Bronchial epithelial cell (primary cell): ENCODE results near the gene DGKD. TPM values are rescaled to one million over a fixed set of nuclear protein-coding genes. Genes with fewer than 3 reads are reported as not detected.

ENCODE experiments used
- DNase-seq: peaks from one replicate; pipeline ENCODE4 v3.0.0-alpha.2; 2010; ENCODE audit warnings: low read depth
- FAIRE-seq: peaks from 2 replicates; lab custom pipeline; 2011; peaks lifted over from hg19 to GRCh38; lab: Jason Lieb, UNC
- H3K27me3 ChIP-seq: 2 replicates; pipeline ENCODE4 v1.5.1; 2011; ENCODE audit warnings: low read length; ENCODE audit not compliant: control insufficient read depth, insufficient read depth
- H3K36me3 ChIP-seq: 2 replicates; pipeline ENCODE4 v1.5.1; 2011; ENCODE audit warnings: low read length; ENCODE audit not compliant: control insufficient read depth, insufficient read depth
- H3K4me3 ChIP-seq: 2 replicates; pipeline ENCODE4 v1.5.1; 2011; ENCODE audit warnings: mild to moderate bottlenecking, low read depth, low read length, control low read depth
- CTCF ChIP-seq: IDR thresholded peaks from 2 replicates; pipeline ENCODE4 v1.5.1; 2011; ENCODE audit warnings: mild to moderate bottlenecking, moderate library complexity, low read length, control low read depth, inconsistent platforms; ENCODE audit not compliant: insufficient read depth, severe bottlenecking
- total RNA-seq: library from RNA; depleted of rRNA; stranded (reverse); fragments of >200 nt; gene quantifications from 2 replicates; pipeline ENCODE4 v1.2.1, GENCODE V29; 2014

Gene DGKD
- total RNA-seq, 1 donor from 2014 or later = 14.5 TPM

DNA sequence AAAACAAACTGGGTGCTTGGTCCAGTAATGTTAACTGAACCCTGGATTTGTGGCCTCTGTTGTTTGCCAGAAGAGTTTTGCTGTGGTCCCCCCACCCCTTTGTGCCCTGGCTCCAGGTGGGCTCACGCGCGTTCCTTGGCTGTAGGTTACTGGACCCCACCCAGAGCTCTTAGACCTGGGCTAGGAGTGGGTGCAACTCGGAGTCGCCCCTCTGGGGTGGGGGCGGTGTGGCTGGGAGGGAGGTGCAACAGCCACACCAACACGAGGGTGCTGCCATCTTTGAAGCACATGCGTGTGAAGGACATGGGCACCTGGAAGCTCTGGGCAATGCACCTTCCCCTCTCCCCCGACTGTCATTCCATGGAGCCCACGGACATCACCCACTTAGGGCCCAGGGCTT, 119.6 kb downstream of the DGKD start:
- H3K4me3 ChIP-seq = no peak overlapping the region
- FAIRE-seq (no peak), DNase-seq (no peak)
- no peak for TF ChIP-seq CTCF
- H3K27me3 ChIP-seq = no peaks in the 10 kb centered on the region
- H3K36me3 ChIP-seq = peaks cover 10% of the 10 kb centered on the region

DNA sequence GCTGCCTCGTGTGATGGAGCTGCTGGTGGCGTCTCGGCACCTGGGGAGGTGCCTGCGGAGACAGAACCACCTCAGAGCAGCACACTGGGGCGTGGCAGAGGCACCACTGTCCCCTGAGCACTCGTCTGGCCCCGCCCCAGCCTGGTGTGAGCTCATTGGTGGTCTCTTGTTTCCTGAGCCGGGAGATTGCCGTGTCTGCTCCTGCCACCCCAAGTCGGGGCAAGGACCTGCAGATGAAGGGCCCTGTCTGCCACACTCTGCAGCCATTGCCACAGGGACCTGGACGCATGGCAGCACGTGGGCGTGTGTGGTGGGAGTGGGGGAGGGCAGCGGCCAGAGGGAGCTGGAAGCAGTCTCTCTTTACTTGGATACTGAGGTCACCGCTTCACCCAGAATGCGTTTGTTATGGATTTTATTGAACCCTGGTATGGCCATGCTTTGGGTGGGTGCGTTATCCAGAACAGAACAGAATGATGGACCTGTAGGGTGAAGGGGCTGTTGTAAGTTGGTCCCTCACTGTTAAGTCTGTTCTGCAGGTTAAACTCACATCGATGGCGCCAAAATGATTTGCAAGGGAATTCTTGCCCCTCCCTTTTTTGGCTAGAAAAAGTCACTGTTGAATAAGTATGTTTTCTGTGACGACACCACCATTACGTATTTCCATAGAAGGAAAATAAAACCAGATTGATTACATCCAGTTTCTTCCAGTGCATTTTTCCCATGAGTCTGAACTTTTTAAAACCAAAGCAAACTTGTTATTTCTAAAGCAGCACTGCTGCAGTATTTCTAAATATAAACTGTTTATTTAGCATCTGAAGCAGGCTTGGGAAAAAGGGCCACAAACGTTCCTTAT, 120.2 kb downstream of the DGKD start:
- no peak for TF ChIP-seq CTCF
- Histone ChIP-seq H3K27me3 (no peaks in the 10 kb centered on the region), H3K36me3 (peaks cover 10% of the 10 kb centered on the region), H3K4me3 (no peak overlapping the region)
- no peak for DNase-seq
- FAIRE-seq = no peak

GRCh38 chr2:233476063-233476410, 121.7 kb downstream of the DGKD start:
- no peak for TF ChIP-seq CTCF
- Histone ChIP-seq H3K36me3 (peaks cover 10% of the 10 kb centered on the region), H3K27me3 (no peaks in the 10 kb centered on the region), H3K4me3 (no peak overlapping the region)
- DNase-seq (no peak), FAIRE-seq (no peak)

DNA sequence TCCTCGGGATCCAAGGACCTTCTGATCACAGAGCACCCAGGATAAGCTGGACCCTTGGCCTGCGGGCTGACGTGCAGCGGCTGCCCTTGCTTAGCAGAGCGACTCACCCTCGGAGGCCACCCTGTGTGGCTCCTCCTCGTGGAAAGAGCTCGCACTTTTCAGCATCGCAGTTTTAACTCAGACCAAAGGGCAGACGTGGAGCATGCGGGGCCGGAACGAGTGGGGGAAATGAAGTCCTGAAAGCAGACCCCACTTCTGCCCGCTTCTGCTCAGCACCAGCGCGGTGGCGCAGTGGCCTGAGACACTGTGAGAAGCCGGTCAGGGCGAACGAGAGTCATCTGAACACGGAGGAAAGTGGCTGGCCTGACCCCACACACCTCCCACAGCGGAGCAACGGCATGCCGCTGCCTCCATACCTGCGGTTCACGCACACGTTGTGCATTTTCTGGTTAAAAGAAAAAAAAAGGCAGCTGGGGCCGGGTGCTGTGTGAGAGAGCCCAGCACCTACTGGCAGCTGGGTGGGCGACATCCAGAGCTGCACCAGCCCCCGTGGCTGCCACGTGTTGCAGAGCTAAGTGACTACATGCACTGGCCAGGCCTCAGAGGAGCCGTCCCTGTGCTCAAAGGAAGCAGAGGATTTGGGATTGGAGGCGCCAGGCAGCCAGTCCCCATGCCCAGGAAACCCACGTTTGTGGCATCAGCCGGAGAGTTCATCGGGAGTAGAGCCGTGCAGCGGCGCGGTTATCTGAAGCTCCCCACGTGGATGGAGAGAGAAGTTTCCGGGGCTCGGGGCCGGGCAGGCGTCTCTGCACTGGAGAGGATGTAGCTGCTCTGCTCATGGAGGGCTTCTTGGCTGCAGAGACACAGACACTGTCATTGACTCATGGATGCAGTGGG, 122.6 kb downstream of the DGKD start:
- no peak for FAIRE-seq
- H3K27me3 ChIP-seq = no peaks in the 10 kb centered on the region
- H3K36me3 ChIP-seq = peaks cover 10% of the 10 kb centered on the region
- H3K4me3 ChIP-seq = no peak overlapping the region
- DNase-seq = no peak
- no peak for TF ChIP-seq CTCF

- TF ChIP-seq CTCF = no peak
- Histone ChIP-seq H3K36me3 (peaks cover 10% of the 10 kb centered on the region), H3K4me3 (no peak overlapping the region), H3K27me3 (no peaks in the 10 kb centered on the region)
- FAIRE-seq = no peak
- no peak for DNase-seq
Measured at GRCh38 chr2:233477548-233478433, 123.5 kb downstream of the DGKD start.
